Endodermal cell (in vitro differentiated cells): Measurements from ENCODE around the gene PARP3. TPM values are rescaled to one million over a fixed set of nuclear protein-coding genes. Genes with fewer than 3 reads are reported as not detected.

ENCODE experiments used
- DNase-seq: peaks from one replicate; pipeline ENCODE4 v3.0.0-alpha.2; 2017
- H3K27ac ChIP-seq: 2 replicates; pipeline ENCODE4 v1.5.1; 2013; ENCODE audit warnings: mild to moderate bottlenecking, low read depth, low read length, moderate library complexity
- H3K27me3 ChIP-seq: 2 replicates; pipeline ENCODE4 v1.6.1; 2013; ENCODE audit warnings: mild to moderate bottlenecking, low read length, moderate library complexity; ENCODE audit not compliant: insufficient read depth, control insufficient read depth, poor library complexity, severe bottlenecking
- H3K36me3 ChIP-seq: 2 replicates; pipeline ENCODE4 v1.7.0; 2013; ENCODE audit warnings: mild to moderate bottlenecking, low read length, moderate library complexity; ENCODE audit not compliant: control insufficient read depth, insufficient read depth
- H3K4me1 ChIP-seq: one replicate; pipeline ENCODE4 v1.7.0; 2013; ENCODE audit warnings: low read length; ENCODE audit not compliant: control insufficient read depth, insufficient read depth
- H3K4me3 ChIP-seq: 2 replicates; pipeline ENCODE4 v1.5.1; 2013; ENCODE audit warnings: mild to moderate bottlenecking, low read length, moderate library complexity
- H3K9ac ChIP-seq: 2 replicates; pipeline ENCODE4 v1.6.1; 2013; ENCODE audit warnings: mild to moderate bottlenecking, low read length, moderate library complexity; ENCODE audit not compliant: poor library complexity, severe bottlenecking; ENCODE audit errors: extremely low read depth
- H3K9me3 ChIP-seq: 2 replicates; pipeline ENCODE4 v1.6.1; 2013; ENCODE audit warnings: mild to moderate bottlenecking, low read length, moderate library complexity; ENCODE audit not compliant: control insufficient read depth
- H3K27ac Mint-ChIP-seq: 2 replicates; pipeline ENCODE4 v1.8.0; 2020; ENCODE audit warnings: mixed read lengths
- H3K27me3 Mint-ChIP-seq: 2 replicates; pipeline ENCODE4 v1.8.0; 2021; ENCODE audit warnings: mild to moderate bottlenecking, mixed read lengths; ENCODE audit not compliant: insufficient read depth
- H3K36me3 Mint-ChIP-seq: 2 replicates; pipeline ENCODE4 v1.8.0; 2020; ENCODE audit warnings: low read depth, mixed read lengths
- H3K4me1 Mint-ChIP-seq: 2 replicates; pipeline ENCODE4 v1.8.0; 2020; ENCODE audit warnings: mixed read lengths
- H3K4me3 Mint-ChIP-seq: 2 replicates; pipeline ENCODE4 v1.8.0; 2020; ENCODE audit warnings: mild to moderate bottlenecking, moderate library complexity, mixed read lengths
- H3K9me3 Mint-ChIP-seq: 2 replicates; pipeline ENCODE4 v1.8.0; 2020; ENCODE audit warnings: mild to moderate bottlenecking, mixed read lengths
- CTCF ChIP-seq: fragments of 200-600 bp; sonication (generic); conservative IDR thresholded peaks from 2 replicates; pipeline ENCODE4 v1.5.0; 2021; ENCODE audit warnings: antibody characterized with exemption, mild to moderate bottlenecking
- WGBS, 2 experiments: methylation state at CpG; one replicate each; pipeline versions ENCODE4 v1.1.5 to v1.1.7; 2013; ENCODE audit warnings: missing lambda C conversion rate in 2 of 2, mixed read lengths in 1 of 2; ENCODE audit not compliant: insufficient coverage in 1 of 2, insufficient read length in 1 of 2; 5-methylcytosine and 5-hydroxymethylcytosine counted together
- total RNA-seq, 2 donors: library from RNA; stranded (reverse); fragmentation: NEBNext Ultra II Directional in 1 of 2; extraction: Animal tissue kit (Norgen Biotek cat#: 25700) in 1 of 2; gene quantifications; 2 replicates in 1 of 2; 3 replicates in 1 of 2; pipeline ENCODE4 v1.2.1, GENCODE V29; 2021

The PARP3 gene
- total RNA-seq, 2 donors from 2014 or later: 4.5 to 5.7 TPM

- Mint-ChIP-seq H3K4me3 (no peak overlapping the region), H3K27ac (peak overlapping the region; percentile 72), H3K4me1 (peaks cover 43% of the 10 kb centered on the region), H3K9me3 (no peaks in the 10 kb centered on the region), H3K27me3 (peaks cover 10% of the 10 kb centered on the region), H3K36me3 (peaks cover 3% of the 10 kb centered on the region)
- no peaks in the 10 kb centered on the region for H3K36me3 ChIP-seq
- H3K4me3 ChIP-seq: no peak overlapping the region
- DNase-seq: peak; percentile 50
- 93 to 100% methylated on average over 9 to 11 of the region's 11 CpGs for WGBS, 2 experiments
- no peaks in the 10 kb centered on the region for H3K9me3 ChIP-seq
- H3K27ac ChIP-seq: no peak overlapping the region
- peaks cover 22% of the 10 kb centered on the region for H3K4me1 ChIP-seq
- no peak overlapping the region for H3K9ac ChIP-seq
- TF ChIP-seq CTCF: no peak
- H3K27me3 ChIP-seq: no peaks in the 10 kb centered on the region
Measured at GRCh38 chr3:51971350-51971749, 29.2 kb downstream of the PARP3 start.

DNA sequence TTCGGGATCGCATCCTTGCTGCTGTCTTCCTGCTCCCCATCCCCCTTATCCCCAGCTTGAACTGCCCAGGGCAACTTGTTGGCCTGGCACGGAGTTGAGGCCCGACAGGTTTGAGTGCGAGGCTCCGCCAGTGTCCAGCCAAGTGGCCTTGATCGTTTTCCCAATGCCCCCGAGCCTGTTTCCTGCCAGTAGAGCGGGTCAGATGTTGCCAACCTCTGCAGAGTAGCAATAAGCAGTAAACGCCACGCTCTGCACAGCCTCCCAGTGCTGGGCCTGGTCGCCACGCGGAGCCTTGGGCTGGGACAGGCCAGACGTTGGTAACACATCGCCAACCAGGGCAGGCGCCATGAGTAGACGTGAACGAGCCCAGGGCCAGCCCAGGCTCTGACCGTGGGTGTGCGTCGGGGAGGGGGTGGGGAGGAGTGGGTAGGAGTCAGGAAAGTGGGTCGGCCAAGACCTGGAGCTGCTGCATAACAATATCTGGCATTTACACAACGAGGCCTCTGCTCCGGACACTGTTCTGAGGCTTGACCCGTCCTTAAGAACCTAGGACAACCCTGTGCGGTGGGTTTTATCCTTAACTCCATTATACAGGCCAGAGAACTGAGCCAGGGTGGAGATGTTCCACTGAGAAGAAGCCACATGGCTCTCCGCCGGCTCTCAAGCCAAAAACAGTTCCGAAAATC lies 32.3 kb downstream of the PARP3 start:
- Mint-ChIP-seq H3K9me3 (no peaks in the 10 kb centered on the region), H3K27me3 (peaks cover 17% of the 10 kb centered on the region), H3K4me3 (peak overlapping the region; percentile 80), H3K27ac (no peak overlapping the region), H3K4me1 (peaks cover 28% of the 10 kb centered on the region), H3K36me3 (peaks cover 5% of the 10 kb centered on the region)
- H3K9ac ChIP-seq: peak overlapping the region; percentile 36
- no peaks in the 10 kb centered on the region for H3K36me3 ChIP-seq
- no peak for DNase-seq
- 64 to 65% methylated on average over 26 to 30 of the region's 30 CpGs for WGBS, 2 experiments
- H3K4me3 ChIP-seq: peak overlapping the region; percentile 81
- H3K27ac ChIP-seq: no peak overlapping the region
- no peaks in the 10 kb centered on the region for H3K27me3 ChIP-seq
- peak; percentile 10 for TF ChIP-seq CTCF
- peaks cover 16% of the 10 kb centered on the region for H3K4me1 ChIP-seq
- H3K9me3 ChIP-seq: no peaks in the 10 kb centered on the region

GRCh38 chr3:51974963-51975851 lies 33.0 kb downstream of the PARP3 start, which contains the start of gene ABHD14A:
Gene ABHD14A (plus strand): TSS chr3:51975064. CDS start chr3:51975136, 72 bp downstream.
- peaks cover 17% of the 10 kb centered on the region for H3K27me3 Mint-ChIP-seq
- Histone ChIP-seq H3K4me3 (peak within 1 kb of the TSS; percentile 83), H3K27me3 (no peaks in the 10 kb centered on the region), H3K4me1 (peaks cover 16% of the 10 kb centered on the region), H3K27ac (no peak within 1 kb of the TSS), H3K36me3 (no peaks in the 10 kb centered on the region), H3K9ac (peak within 1 kb of the TSS; percentile 59), H3K9me3 (no peaks in the 10 kb centered on the region)
- H3K9me3 Mint-ChIP-seq: no peaks in the 10 kb centered on the region
- DNase-seq: peak; percentile 87
- WGBS, 2 experiments: 3 to 9% methylated on average over 22 to 63 of the region's 63 CpGs
- H3K4me1 Mint-ChIP-seq: peaks cover 22% of the 10 kb centered on the region
- peak within 1 kb of the TSS; percentile 80 for H3K4me3 Mint-ChIP-seq
- TF ChIP-seq CTCF: no peak
- peaks cover 5% of the 10 kb centered on the region for H3K36me3 Mint-ChIP-seq
- H3K27ac Mint-ChIP-seq: peak within 1 kb of the TSS; percentile 93
